BJ (cell line): ENCODE measurements around the gene TTLL4. TPM values are rescaled to one million over a fixed set of nuclear protein-coding genes. Genes with fewer than 3 reads are reported as not detected.

ENCODE experiments used
- CTCF ChIA-PET: fragments of 350-600 bp; formaldehyde crosslinking; extraction: SDS; loops from one replicate; lab custom pipeline; 2021; ENCODE audit warnings: antibody characterized with exemption, inconsistent platforms; lab: Yijun Ruan, JAX
- POLR2A ChIA-PET: fragments of 300-600 bp; sonication (Branson Sonifier 250); formaldehyde crosslinking; extraction: SDS; loops from one replicate; lab custom pipeline; 2021; ENCODE audit warnings: antibody characterized with exemption; lab: Charles Lee
- DNase-seq: peaks from one replicate; pipeline ENCODE4 v3.0.0-alpha.2; 2011; ENCODE audit warnings: low read depth
- H3K27me3 ChIP-seq: 2 replicates; pipeline ENCODE4 v1.6.0; 2011; ENCODE audit warnings: low read length; ENCODE audit not compliant: control insufficient read depth, insufficient read depth
- H3K36me3 ChIP-seq: 2 replicates; pipeline ENCODE4 v1.5.1; 2011; ENCODE audit warnings: low read length; ENCODE audit not compliant: control insufficient read depth, insufficient read depth
- H3K4me3 ChIP-seq: 2 replicates; pipeline ENCODE4 v1.5.1; 2011; ENCODE audit warnings: low read depth, mild to moderate bottlenecking, control low read depth, low read length
- CTCF ChIP-seq: IDR thresholded peaks from 2 replicates; pipeline ENCODE4 v1.5.1; 2011; ENCODE audit warnings: low read depth, mild to moderate bottlenecking, control low read depth, inconsistent platforms, low read length, moderate library complexity; ENCODE audit not compliant: insufficient read depth
- polyA plus RNA-seq: library from polyadenylated mRNA; depleted of rRNA; stranded (reverse); fragments of >200 nt; gene quantifications from 2 replicates; pipeline ENCODE4 v1.2.3, GENCODE V29; 2011

The TTLL4 gene
- polyA plus RNA-seq, 1 experiment: 14.1 TPM

GRCh38 chr2:218722876-218723785, 12.5 kb downstream of the TTLL4 start:
- H3K36me3 ChIP-seq: peaks cover 1% of the 10 kb centered on the region; the same call in 1 of the 2 replicates
- no peaks in the 10 kb centered on the region for H3K27me3 ChIP-seq
- CTCF ChIA-PET: interaction anchor here (1.2 to 2.6 kb wide), 2 partner anchors 8 to 125 kb away, joined by 6 to 12 read pairs; no protein-coding TSS in a partner anchor
- H3K4me3 ChIP-seq: no peak overlapping the region
- DNase-seq: no peak
- POLR2A ChIA-PET: no interaction called here
- TF ChIP-seq CTCF: no peak

GRCh38 chr2:218726004-218726574, 15.5 kb downstream of the TTLL4 start:
- POLR2A ChIA-PET: no interaction called here

GRCh38 chr2:218727502-218728165, 17.0 kb downstream of the TTLL4 start:
- H3K4me3 ChIP-seq: no peak overlapping the region
- POLR2A ChIA-PET: no interaction called here
- H3K27me3 ChIP-seq: no peaks in the 10 kb centered on the region
- DNase-seq: no peak
- peak; percentile 31 for TF ChIP-seq CTCF
- CTCF ChIA-PET: interaction anchor here (3.7 to 6.5 kb wide), 2 partner anchors 17 to 121 kb away, joined by 17 to 39 read pairs; partner anchors contain the start of gene TTLL4
- H3K36me3 ChIP-seq: peaks cover 1% of the 10 kb centered on the region; the same call in 1 of the 2 replicates

More at GRCh38 chr2:218726004-218726574, 15.5 kb downstream of the TTLL4 start:
- H3K4me3 ChIP-seq: no peak overlapping the region
- CTCF ChIA-PET: interaction anchor here (0.8 to 3.7 kb wide), 5 partner anchors 15 to 150 kb away, joined by 3 to 17 read pairs (median 4); partner anchors contain the start of gene TTLL4
- H3K27me3 ChIP-seq: no peaks in the 10 kb centered on the region
- H3K36me3 ChIP-seq: peaks cover 1% of the 10 kb centered on the region; the same call in 1 of the 2 replicates
- no peak for TF ChIP-seq CTCF
- DNase-seq: no peak

GRCh38 chr2:218729640-218730039, 19.0 kb downstream of the TTLL4 start:
- DNase-seq: no peak
- no peak for TF ChIP-seq CTCF
- H3K4me3 ChIP-seq: no peak overlapping the region
- CTCF ChIA-PET: interaction anchor here (1.0 to 6.5 kb wide), 3 partner anchors 16 to 119 kb away, joined by 3 to 39 read pairs (median 13); partner anchors contain the start of gene TTLL4
- POLR2A ChIA-PET: no interaction called here
- H3K27me3 ChIP-seq: no peaks in the 10 kb centered on the region
- H3K36me3 ChIP-seq: peaks cover 1% of the 10 kb centered on the region; the same call in 1 of the 2 replicates
